Spleen (tissue), 7 donors: ENCODE results near the gene TRPV4.

Experiments
- POLR2A ChIP-seq, 3 donors: fragments of 450-650 bp; IDR thresholded peaks; one replicate each; pipeline ENCODE4 v1.5.1; 2017; ENCODE audit warnings: antibody characterized with exemption in 3 of 3, mild to moderate bottlenecking in 1 of 3
- TF ChIP-seq, protein P1 (sequence below), 11 experiments: fragments of 200-600 bp in 7 of 11; fragments of 450-650 bp in 4 of 11; sonication (generic) in 4 of 11; IDR thresholded peaks in 8 of 11; conservative IDR thresholded peaks in 3 of 11; 1 replicate in 7 of 11; 2 replicates in 4 of 11; pipeline versions ENCODE4 v1.4.0 to v1.8.0; 2016 to 2021; ENCODE audit warnings: antibody characterized with exemption in 11 of 11, inconsistent platforms in 4 of 11, mild to moderate bottlenecking in 1 of 11
- donor health status: DM: no; HTN: no; CAD: no; lungs with moderate emphysema.
- donor health status: DM: no; HTN: no; CAD: no.
- donor health status: DM: no; HTN: no; CAD: no.

DNA sequence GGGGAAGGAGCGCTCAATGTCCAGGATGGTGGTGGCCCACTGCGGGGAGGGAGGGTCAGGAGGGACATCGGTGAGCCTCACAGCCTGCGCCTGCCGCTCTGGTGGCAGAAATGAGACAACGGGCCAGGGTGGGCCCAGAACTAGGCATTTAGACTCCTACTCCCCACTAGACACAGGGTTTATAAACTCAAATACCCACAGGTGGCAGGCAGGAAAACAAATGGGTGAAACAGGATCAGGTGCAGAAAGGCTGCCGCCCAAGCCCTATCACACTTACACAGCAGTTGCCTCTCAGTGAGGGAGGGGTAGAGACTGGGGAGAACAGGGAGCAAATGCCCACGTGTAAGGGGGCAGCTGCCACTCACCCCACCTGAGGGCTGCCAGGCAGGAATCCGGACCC, 46.4 kb downstream of the TRPV4 start:
- no peak for TF ChIP-seq POLR2A (IDR thresholded peaks at IDR 0.05)
- TF ChIP-seq, protein P1, sequence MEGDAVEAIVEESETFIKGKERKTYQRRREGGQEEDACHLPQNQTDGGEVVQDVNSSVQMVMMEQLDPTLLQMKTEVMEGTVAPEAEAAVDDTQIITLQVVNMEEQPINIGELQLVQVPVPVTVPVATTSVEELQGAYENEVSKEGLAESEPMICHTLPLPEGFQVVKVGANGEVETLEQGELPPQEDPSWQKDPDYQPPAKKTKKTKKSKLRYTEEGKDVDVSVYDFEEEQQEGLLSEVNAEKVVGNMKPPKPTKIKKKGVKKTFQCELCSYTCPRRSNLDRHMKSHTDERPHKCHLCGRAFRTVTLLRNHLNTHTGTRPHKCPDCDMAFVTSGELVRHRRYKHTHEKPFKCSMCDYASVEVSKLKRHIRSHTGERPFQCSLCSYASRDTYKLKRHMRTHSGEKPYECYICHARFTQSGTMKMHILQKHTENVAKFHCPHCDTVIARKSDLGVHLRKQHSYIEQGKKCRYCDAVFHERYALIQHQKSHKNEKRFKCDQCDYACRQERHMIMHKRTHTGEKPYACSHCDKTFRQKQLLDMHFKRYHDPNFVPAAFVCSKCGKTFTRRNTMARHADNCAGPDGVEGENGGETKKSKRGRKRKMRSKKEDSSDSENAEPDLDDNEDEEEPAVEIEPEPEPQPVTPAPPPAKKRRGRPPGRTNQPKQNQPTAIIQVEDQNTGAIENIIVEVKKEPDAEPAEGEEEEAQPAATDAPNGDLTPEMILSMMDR (IDR thresholded peaks at IDR 0.05 in 8 of 11, conservative IDR thresholded peaks at IDR 0.05 in 3 of 11) = no peak
